ENCODE measurements around the gene GRM1. TPM values are rescaled to one million over a fixed set of nuclear protein-coding genes. Genes with fewer than 3 reads are reported as not detected.

GRM1 gene
- polyA plus RNA-seq, 3 donors: not detected

DNA sequence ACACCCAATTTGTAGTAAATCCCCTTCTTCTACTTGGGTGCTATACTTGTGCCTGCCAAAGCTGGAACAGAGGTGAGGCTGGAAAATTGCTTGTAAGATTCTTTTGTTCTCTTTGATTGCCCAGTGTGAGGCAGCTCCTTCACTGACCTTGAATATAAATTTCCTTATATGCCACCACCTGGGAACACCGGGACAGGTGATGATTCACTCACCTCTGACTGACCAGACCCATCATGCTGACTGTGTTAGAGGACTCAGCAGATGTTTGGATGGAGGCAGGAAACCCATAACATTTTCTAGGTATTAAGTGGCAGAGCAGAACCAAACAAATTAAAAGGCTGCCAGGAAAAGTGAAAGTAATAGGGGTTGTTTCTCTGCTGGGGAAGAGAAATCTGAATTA, 120.9 kb downstream of the GRM1 start:
- Mint-ChIP-seq H3K4me3 (no peak overlapping the region), H3K36me3 (no peaks in the 10 kb centered on the region), H3K9me3 (peaks cover 0 to 3% (median 3%) of the 10 kb centered on the region in 7 donors), H3K27ac (no peak overlapping the region), H3K4me1 (no peaks in the 10 kb centered on the region), H3K27me3 (ENCODE audit: low read depth in 3 of 3) (peaks cover 0 to 2% (median 2%) of the 10 kb centered on the region in 3 donors)
- H3K79me2 ChIP-seq (ENCODE audit: insufficient read depth, low read length): no peaks in the 10 kb centered on the region
- no CpG with 5 or more reads among the region's 1 CpG for WGBS (ENCODE audit: insufficient coverage)
- H3K9me3 ChIP-seq (replicated peaks in 1 of 2; ENCODE audit: control insufficient read depth in 1 of 2, insufficient read depth in 1 of 2, low read length in 2 of 2): peaks cover 0 to 6% of the 10 kb centered on the region in 2 donors
- H2AFZ ChIP-seq (ENCODE audit: insufficient read depth, low read depth, low read length, poor library complexity, severe bottlenecking): no peak overlapping the region
- no peaks in the 10 kb centered on the region for H3K27me3 ChIP-seq (ENCODE audit: control insufficient read depth in 2 of 2, insufficient read depth in 2 of 2, low read length in 2 of 2)
- DNase-seq: no peak
- no peak overlapping the region for H3K4me2 ChIP-seq (replicated peaks; ENCODE audit: extremely low read depth, low read length, poor library complexity, severe bottlenecking)
- no peak overlapping the region for H3K4me3 ChIP-seq (replicated peaks in 1 of 3; ENCODE audit: low read depth in 2 of 3, low read length in 3 of 3)
- intact Hi-C loops (cut with micrococcal nuclease): no loop called here
- H3K4me1 ChIP-seq (ENCODE audit: control insufficient read depth in 1 of 2, insufficient read depth in 2 of 2, low read length in 2 of 2): no peaks in the 10 kb centered on the region
- TF ChIP-seq, protein P1, sequence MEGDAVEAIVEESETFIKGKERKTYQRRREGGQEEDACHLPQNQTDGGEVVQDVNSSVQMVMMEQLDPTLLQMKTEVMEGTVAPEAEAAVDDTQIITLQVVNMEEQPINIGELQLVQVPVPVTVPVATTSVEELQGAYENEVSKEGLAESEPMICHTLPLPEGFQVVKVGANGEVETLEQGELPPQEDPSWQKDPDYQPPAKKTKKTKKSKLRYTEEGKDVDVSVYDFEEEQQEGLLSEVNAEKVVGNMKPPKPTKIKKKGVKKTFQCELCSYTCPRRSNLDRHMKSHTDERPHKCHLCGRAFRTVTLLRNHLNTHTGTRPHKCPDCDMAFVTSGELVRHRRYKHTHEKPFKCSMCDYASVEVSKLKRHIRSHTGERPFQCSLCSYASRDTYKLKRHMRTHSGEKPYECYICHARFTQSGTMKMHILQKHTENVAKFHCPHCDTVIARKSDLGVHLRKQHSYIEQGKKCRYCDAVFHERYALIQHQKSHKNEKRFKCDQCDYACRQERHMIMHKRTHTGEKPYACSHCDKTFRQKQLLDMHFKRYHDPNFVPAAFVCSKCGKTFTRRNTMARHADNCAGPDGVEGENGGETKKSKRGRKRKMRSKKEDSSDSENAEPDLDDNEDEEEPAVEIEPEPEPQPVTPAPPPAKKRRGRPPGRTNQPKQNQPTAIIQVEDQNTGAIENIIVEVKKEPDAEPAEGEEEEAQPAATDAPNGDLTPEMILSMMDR (IDR thresholded peaks at IDR 0.05): no peak
- no peaks in the 10 kb centered on the region for H4K20me1 ChIP-seq (ENCODE audit: insufficient read depth, low read length)
- H3K9ac ChIP-seq (ENCODE audit: insufficient read depth, low read length, poor library complexity, severe bottlenecking): no peak overlapping the region
- H3K36me3 ChIP-seq (replicated peaks in 1 of 2; ENCODE audit: control insufficient read depth in 1 of 2, insufficient read depth in 2 of 2, low read length in 2 of 2): no peaks in the 10 kb centered on the region
- H3K27ac ChIP-seq (ENCODE audit: low read depth in 1 of 2, low read length in 2 of 2): no peak overlapping the region

DNA sequence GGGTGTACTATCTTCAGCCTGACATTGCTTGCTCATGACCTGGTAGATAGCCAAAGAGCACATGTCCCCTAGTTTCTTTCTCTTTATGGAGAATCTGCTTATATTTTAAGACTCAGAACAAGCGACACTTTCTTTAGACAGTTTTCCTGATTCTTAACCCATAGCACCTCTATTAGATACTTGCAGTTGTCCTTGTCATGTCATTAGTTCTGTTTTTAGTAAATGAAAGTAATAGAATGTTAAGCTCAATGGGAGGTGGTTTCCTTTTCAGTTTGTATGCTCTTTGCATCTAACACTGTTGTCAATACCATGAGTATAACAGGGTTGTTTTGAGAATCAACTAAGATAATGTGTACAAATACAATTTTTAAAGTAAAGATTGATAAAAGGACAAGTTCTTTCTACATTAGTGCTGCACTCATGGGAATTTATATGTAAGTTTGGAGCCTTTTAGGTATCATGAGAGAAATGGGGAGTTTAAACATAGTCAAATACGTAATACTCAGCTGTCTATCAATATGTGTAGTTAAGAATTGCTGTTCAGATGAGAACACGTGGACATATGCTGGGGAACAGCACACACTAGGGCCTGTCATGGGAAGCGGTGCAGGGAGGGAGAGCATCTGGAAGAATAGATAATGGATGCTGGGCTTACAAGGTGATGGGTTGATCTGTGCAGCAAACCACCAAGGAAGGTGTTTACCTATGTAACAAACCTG, 124.3 kb downstream of the GRM1 start:
- H3K79me2 ChIP-seq (ENCODE audit: insufficient read depth, low read length): no peaks in the 10 kb centered on the region
- H3K27ac ChIP-seq (ENCODE audit: low read depth in 1 of 2, low read length in 2 of 2): no peak overlapping the region
- Mint-ChIP-seq H3K4me3 (no peak overlapping the region), H3K36me3 (no peaks in the 10 kb centered on the region), H3K27me3 (ENCODE audit: low read depth in 3 of 3) (peaks cover 0 to 2% (median 2%) of the 10 kb centered on the region in 3 donors), H3K27ac (no peak overlapping the region), H3K9me3 (no peaks in the 10 kb centered on the region), H3K4me1 (no peaks in the 10 kb centered on the region)
- WGBS (ENCODE audit: insufficient coverage): 100% methylated on average over 3 of the region's 4 CpGs
- no peak overlapping the region for H2AFZ ChIP-seq (ENCODE audit: insufficient read depth, low read depth, low read length, poor library complexity, severe bottlenecking)
- no peak overlapping the region for H3K9ac ChIP-seq (ENCODE audit: insufficient read depth, low read length, poor library complexity, severe bottlenecking)
- H3K4me1 ChIP-seq (ENCODE audit: control insufficient read depth in 1 of 2, insufficient read depth in 2 of 2, low read length in 2 of 2): no peaks in the 10 kb centered on the region
- H3K27me3 ChIP-seq (ENCODE audit: control insufficient read depth in 2 of 2, insufficient read depth in 2 of 2, low read length in 2 of 2): no peaks in the 10 kb centered on the region
- H3K4me2 ChIP-seq (replicated peaks; ENCODE audit: extremely low read depth, low read length, poor library complexity, severe bottlenecking): no peak overlapping the region
- intact Hi-C loops (cut with micrococcal nuclease): no loop called here
- TF ChIP-seq, protein P1 (IDR thresholded peaks at IDR 0.05): no peak
- H3K36me3 ChIP-seq (replicated peaks in 1 of 2; ENCODE audit: control insufficient read depth in 1 of 2, insufficient read depth in 2 of 2, low read length in 2 of 2): no peaks in the 10 kb centered on the region
- H4K20me1 ChIP-seq (ENCODE audit: insufficient read depth, low read length): no peaks in the 10 kb centered on the region
- no peaks in the 10 kb centered on the region for H3K9me3 ChIP-seq (replicated peaks in 1 of 2; ENCODE audit: control insufficient read depth in 1 of 2, insufficient read depth in 1 of 2, low read length in 2 of 2)
- no peak overlapping the region for H3K4me3 ChIP-seq (replicated peaks in 1 of 3; ENCODE audit: low read depth in 2 of 3, low read length in 3 of 3)
- DNase-seq: no peak

Measured in CD14-positive monocyte (primary cell).